Brain microvascular endothelial cell (primary cell): ENCODE results near the gene LRRC28.

Experiments
- DNase-seq: peaks from one replicate; pipeline ENCODE4 v3.0.0-alpha.2; 2020
- H3K27ac ChIP-seq: fragments of 250-450 bp; sonication (Bioruptor Pico); 2 replicates; pipeline ENCODE4 v1.5.1; 2020; ENCODE audit warnings: mild to moderate bottlenecking, moderate library complexity
- H3K27me3 ChIP-seq: fragments of 250-450 bp; sonication (Bioruptor Pico); replicated peaks from 2 replicates; pipeline ENCODE4 v1.5.1; 2020; ENCODE audit warnings: mild to moderate bottlenecking
- H3K36me3 ChIP-seq: fragments of 250-450 bp; sonication (Bioruptor Pico); replicated peaks from 2 replicates; pipeline ENCODE4 v1.5.1; 2020; ENCODE audit warnings: mild to moderate bottlenecking
- H3K4me3 ChIP-seq: 2 replicates; pipeline ENCODE4 v1.5.1; 2011; ENCODE audit warnings: low read depth, mild to moderate bottlenecking, control low read depth, low read length, moderate library complexity
- CTCF ChIP-seq: IDR thresholded peaks from 2 replicates; pipeline ENCODE4 v1.5.1; 2011; ENCODE audit warnings: low read depth, mild to moderate bottlenecking, moderate library complexity, low read length, control low read depth, inconsistent platforms; ENCODE audit errors: missing control alignments
- in situ Hi-C: cut with HindIII; loops from 2 replicates; pipeline ENCODE4 v1.10.0; 2017; ENCODE audit warnings: low sequenced_read_pairs, low pct_ligation_motif_present

Gene LRRC28

GRCh38 chr15:99410477-99410876 lies 159.2 kb downstream of the LRRC28 start:
- H3K27ac ChIP-seq, result no peak overlapping the region
- in situ Hi-C loops, result no loop called here
- H3K4me3 ChIP-seq, result no peak overlapping the region
- no peaks in the 10 kb centered on the region for H3K27me3 ChIP-seq
- DNase-seq, result no peak
- no peak for TF ChIP-seq CTCF
- H3K36me3 ChIP-seq, result no peaks in the 10 kb centered on the region

- DNase-seq, result no peak
- H3K4me3 ChIP-seq, result no peak overlapping the region
- no peaks in the 10 kb centered on the region for H3K36me3 ChIP-seq
- H3K27ac ChIP-seq, result no peak overlapping the region
- no peak for TF ChIP-seq CTCF
- H3K27me3 ChIP-seq, result no peaks in the 10 kb centered on the region
- in situ Hi-C loops, result no loop called here
These were observed 160.0 kb downstream of the LRRC28 start for GRCh38 chr15:99411234-99411633.

DNA sequence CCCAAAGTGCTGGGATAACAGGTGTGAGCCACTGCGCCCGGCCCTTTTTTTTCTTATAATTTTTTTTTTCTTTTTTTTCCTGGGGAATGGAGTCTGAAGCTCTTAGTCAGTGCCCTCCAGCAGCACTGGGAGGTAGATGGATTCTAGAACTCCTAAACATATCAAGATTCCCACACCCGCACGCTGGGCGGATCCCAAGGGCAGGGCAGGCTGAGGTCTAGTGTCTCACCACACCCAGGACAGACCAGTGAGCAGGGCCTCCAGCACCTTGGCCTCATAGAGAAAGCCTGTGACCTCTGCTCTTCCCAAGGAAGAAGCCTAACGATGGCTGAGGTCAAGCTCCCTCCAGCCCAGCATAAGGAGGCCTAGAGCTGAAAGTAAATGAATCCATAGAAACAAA lies 160.8 kb downstream of the LRRC28 start:
- H3K27me3 ChIP-seq, result no peaks in the 10 kb centered on the region
- no peak for TF ChIP-seq CTCF
- no peak overlapping the region for H3K27ac ChIP-seq
- H3K36me3 ChIP-seq, result no peaks in the 10 kb centered on the region
- no peak for DNase-seq
- no peak overlapping the region for H3K4me3 ChIP-seq
- in situ Hi-C loops, result no loop called here

GRCh38 chr15:99412626-99413025 lies 161.3 kb downstream of the LRRC28 start:
- H3K4me3 ChIP-seq, result no peak overlapping the region
- in situ Hi-C loops, result no loop called here
- TF ChIP-seq CTCF, result no peak
- DNase-seq, result no peak
- no peaks in the 10 kb centered on the region for H3K27me3 ChIP-seq
- H3K36me3 ChIP-seq, result no peaks in the 10 kb centered on the region
- H3K27ac ChIP-seq, result no peak overlapping the region

- H3K36me3 ChIP-seq, result no peaks in the 10 kb centered on the region
- no peaks in the 10 kb centered on the region for H3K27me3 ChIP-seq
- no peak overlapping the region for H3K27ac ChIP-seq
- TF ChIP-seq CTCF, result no peak
- DNase-seq, result no peak
- in situ Hi-C loops, result no loop called here
- H3K4me3 ChIP-seq, result no peak overlapping the region
These were observed 162.9 kb downstream of the LRRC28 start for GRCh38 chr15:99413955-99414754.
